Measurements from ENCODE around the gene TMEM11. TPM values are rescaled to one million over a fixed set of nuclear protein-coding genes. Genes with fewer than 3 reads are reported as not detected.
A peak's percentile ranks its signal among the peaks of the same experiment; 100 is the strongest.

The TMEM11 gene
- total and polyA plus RNA-seq, 7 donors = 52.9 to 159 (median 78.4) TPM

DNA sequence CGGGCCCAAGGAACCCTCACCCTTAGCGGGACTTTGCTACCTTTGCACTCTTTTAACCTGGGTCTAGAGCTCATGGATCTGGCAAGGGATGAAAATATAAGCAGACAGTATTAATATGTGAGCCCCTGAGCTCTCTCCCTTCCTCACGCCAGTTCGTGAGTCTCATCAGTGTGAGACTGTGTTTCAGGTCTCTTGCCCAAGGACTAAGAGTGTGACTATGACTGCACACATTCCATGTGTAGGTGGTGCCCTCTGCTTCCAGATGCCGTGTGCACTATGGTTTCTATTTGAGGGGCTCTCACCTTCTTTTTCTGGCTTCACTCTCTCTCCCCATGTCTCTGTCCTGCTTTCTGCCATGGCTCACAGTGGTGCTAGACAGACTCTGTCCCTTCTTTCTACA lies 46.7 kb downstream of the TMEM11 start:
- Histone ChIP-seq H3K4me3 (peak overlapping the region; percentile 54), H3K9me3 (no peaks in the 10 kb centered on the region), H3K36me3 (ENCODE audit: insufficient read depth in 1 of 2, low read depth in 1 of 2) (no peaks in the 10 kb centered on the region), H3K27ac (peak overlapping the region; percentile 96), H3K4me1 (peaks cover 77% of the 10 kb centered on the region), H3K27me3 (ENCODE audit: insufficient read depth in 3 of 3, low read length in 2 of 3) (no peaks in the 10 kb centered on the region)
- intact Hi-C loops (cut with DNase I) = loop anchor here (10.0 kb wide), 1 partner anchor 117 kb away; the partner anchor contains the start of gene MAP2K3 (in 2 of the 2)
- 31 to 50% (median 33%) methylated on average over 5 of the region's 5 CpGs for WGBS, 3 donors
- TF ChIP-seq CTCF (IDR thresholded peaks at IDR 0.05) = no peak
- peak in 1 of 2 donors; percentile 53 for DNase-seq
- ATAC-seq = peak; percentile 82 to 85 (median 84)

DNA sequence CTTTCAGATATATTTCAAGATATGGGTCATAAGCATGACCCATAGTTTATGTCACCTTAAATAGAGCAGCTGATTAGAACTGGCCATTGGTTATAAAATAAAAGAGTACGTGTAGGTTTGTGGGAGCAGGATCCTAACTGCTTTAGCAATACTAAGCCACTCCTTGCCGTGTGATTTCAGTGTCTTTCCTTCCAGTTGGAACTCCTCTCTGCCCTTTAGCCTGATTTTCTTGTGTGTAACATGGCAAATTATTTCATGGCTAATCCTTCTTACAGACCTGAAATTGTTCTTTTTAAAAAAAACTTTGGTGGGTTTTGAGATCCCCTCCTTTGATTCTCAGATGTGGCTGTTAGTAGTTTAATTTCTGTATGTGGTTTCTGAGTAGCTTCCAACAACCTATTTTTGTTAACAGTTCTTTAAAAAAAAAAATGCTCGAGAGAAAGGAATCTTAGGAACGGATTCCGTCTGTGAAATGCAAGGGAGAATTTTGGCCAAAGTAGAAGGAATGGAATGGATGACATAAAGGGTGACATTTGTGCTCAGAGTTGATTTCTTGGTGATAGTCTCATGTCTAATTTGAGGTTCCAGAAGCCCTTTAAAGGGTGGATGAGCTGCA lies 47.3 kb downstream of the TMEM11 start:
- intact Hi-C loops (cut with DNase I) = loop anchor here (10.0 kb wide), 1 partner anchor 118 kb away; the partner anchor contains the start of gene MAP2K3 (in 2 of the 2)
- peak; percentile 35 to 69 (median 50) for ATAC-seq
- Histone ChIP-seq H3K4me3 (peak overlapping the region; percentile 54), H3K9me3 (no peaks in the 10 kb centered on the region), H3K4me1 (peaks cover 79% of the 10 kb centered on the region), H3K27ac (peak overlapping the region; percentile 96), H3K36me3 (ENCODE audit: insufficient read depth in 1 of 2, low read depth in 1 of 2) (no peaks in the 10 kb centered on the region), H3K27me3 (ENCODE audit: insufficient read depth in 3 of 3, low read length in 2 of 3) (no peaks in the 10 kb centered on the region)
- no peak for DNase-seq
- no peak for TF ChIP-seq CTCF (IDR thresholded peaks at IDR 0.05)
- 16 to 22% (median 20%) methylated on average over 5 of the region's 5 CpGs for WGBS, 3 donors

DNA sequence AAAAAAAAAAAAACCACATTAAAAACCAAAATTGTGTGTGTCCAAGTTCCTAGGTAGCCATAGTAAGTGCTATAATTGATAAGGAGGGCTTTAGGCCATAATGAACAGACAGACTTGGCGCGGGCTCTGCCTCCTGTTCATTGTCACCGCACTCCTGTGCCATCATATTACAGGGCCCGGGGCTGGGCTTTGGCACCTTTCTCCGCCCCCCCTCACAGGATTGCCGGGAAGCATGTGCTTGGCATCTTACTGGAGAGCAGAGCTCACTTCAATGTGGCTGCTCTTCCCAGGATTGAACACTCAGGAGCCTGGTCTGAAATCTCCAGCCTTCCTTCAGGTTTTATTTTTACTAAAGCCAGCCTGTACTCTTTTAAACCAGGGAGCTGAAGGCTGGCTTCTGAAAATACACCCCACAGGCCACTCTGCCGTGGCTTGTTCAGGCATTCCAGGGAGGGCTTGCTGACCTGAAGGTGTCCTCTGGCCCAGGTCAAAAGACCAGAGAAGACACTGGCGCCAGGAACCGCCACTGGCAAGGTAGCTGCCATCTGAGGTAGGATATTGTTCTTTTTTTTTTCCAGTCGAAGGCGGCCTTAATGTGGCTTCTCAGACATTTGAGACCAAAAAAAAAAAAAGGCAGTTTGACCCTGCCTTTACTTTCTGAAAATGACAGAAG lies 47.9 kb downstream of the TMEM11 start:
- no peak for TF ChIP-seq CTCF (IDR thresholded peaks at IDR 0.05)
- peak; percentile 70 to 86 for DNase-seq
- H3K36me3 ChIP-seq (ENCODE audit: insufficient read depth in 1 of 2, low read depth in 1 of 2) = no peaks in the 10 kb centered on the region
- intact Hi-C loops (cut with DNase I) = loop anchor here (10.0 kb wide), 1 partner anchor 119 kb away; the partner anchor contains the start of gene MAP2K3 (in 2 of the 2)
- peak overlapping the region; percentile 96 for H3K27ac ChIP-seq
- ATAC-seq = peak; percentile 66 to 70 (median 69)
- H3K9me3 ChIP-seq = no peaks in the 10 kb centered on the region
- 29 to 40% (median 29%) methylated on average over 11 of the region's 11 CpGs for WGBS, 3 donors
- peaks cover 81% of the 10 kb centered on the region for H3K4me1 ChIP-seq
- H3K4me3 ChIP-seq = peak overlapping the region; percentile 54
- no peaks in the 10 kb centered on the region for H3K27me3 ChIP-seq (ENCODE audit: insufficient read depth in 3 of 3, low read length in 2 of 3)

DNA sequence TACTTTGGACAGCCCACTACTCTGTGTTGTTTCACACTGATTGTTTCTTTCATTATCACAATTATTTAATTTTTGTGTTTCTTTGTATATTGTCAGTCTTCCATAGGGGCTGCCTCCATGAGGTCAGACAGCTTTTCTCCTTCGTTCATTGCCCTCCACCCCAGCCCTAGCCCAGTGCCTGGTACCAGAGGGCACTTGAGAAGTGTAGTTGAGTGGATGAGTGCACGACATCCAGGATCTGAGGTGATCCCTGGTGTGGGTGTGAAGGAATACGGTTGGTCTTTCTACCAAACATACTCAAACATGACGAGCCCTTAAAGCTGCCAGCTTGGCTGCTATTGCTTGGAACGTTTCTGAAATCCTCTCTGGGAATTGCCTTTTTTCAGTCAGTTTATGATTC lies 49.3 kb downstream of the TMEM11 start:
- TF ChIP-seq CTCF (IDR thresholded peaks at IDR 0.05) = no peak
- no peak overlapping the region for H3K4me3 ChIP-seq

More for the DNA sequence above, 49.3 kb downstream of the TMEM11 start:
- DNase-seq (no peak), ATAC-seq (no peak)
- intact Hi-C loops (cut with DNase I) = loop anchor here (5.0 to 10.0 kb wide), 2 partner anchors 37 to 120 kb away; partner anchors contain the start of genes MAP2K3 (in 2 of the 2) and DHRS7B (in 1 of the 2)
- no peaks in the 10 kb centered on the region for H3K9me3 ChIP-seq
- H3K27me3 ChIP-seq (ENCODE audit: insufficient read depth in 3 of 3, low read length in 2 of 3) = no peaks in the 10 kb centered on the region
- peak overlapping the region; percentile 96 for H3K27ac ChIP-seq
- peaks cover 77% of the 10 kb centered on the region for H3K4me1 ChIP-seq
- H3K36me3 ChIP-seq (ENCODE audit: insufficient read depth in 1 of 2, low read depth in 1 of 2) = no peaks in the 10 kb centered on the region
- 47 to 60% (median 48%) methylated on average over 5 of the region's 5 CpGs for WGBS, 3 donors
